ENCODE results near the gene TMA7.

TMA7 gene

DNA sequence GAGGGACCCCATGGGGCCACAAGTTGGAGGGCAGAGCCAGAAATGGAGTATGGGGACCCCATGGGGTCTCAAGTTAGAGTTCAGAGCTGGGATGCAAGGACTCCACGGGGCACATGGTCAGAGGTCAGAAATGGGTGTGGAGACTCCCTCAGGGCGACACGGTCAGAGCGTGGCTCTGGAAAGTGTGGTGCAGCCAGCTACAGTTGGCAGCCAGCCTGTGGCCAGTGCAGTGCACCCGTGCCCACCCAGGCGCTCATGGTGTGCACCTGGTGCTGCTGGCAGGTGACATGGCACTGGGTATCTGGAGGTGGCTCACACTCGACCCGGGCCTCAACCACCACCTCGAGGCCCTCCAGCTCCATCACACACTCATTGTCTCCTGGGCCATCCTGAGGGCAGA lies 21.4 kb upstream of the TMA7 start:
- Histone ChIP-seq H3K9me3 (ENCODE audit: control insufficient read depth, insufficient read depth, low read depth, low read length) (no peaks in the 10 kb centered on the region), H3K36me3 (ENCODE audit: control insufficient read depth in 2 of 2, insufficient read depth in 1 of 2, low read length in 2 of 2) (peaks cover 0 to 18% of the 10 kb centered on the region in 2 experiments; a peak in 1 of 3 replicates), H3K4me1 (ENCODE audit: control insufficient read depth, insufficient read depth, low read length) (no peaks in the 10 kb centered on the region), H3K27ac (ENCODE audit: extremely low read depth, low read depth, low read length) (no peak overlapping the region), H3K4me3 (ENCODE audit: low read depth, low read length) (no peak overlapping the region)
- ChIA-PET POLR2A (interaction anchor here (0.6 kb wide), 1 partner anchor 175 kb away, joined by 3 read pairs; no protein-coding TSS in a partner anchor), CTCF (interaction anchor here (0.5 to 1.9 kb wide), 5 partner anchors 10 to 196 kb away, joined by 3 to 10 read pairs (median 4); no protein-coding TSS in a partner anchor)
- TF ChIP-seq KLF1 (tag by site-specific recombination; IDR thresholded peaks at IDR 0.05) (no peak), ZNF48 (tag by site-specific recombination; IDR thresholded peaks at IDR 0.05) (no peak), ZNF174 (tag by site-specific recombination; IDR thresholded peaks at IDR 0.05) (no peak), ZNF837 (tag by site-specific recombination; IDR thresholded peaks at IDR 0.05) (no peak), ZNF677 (tag by site-specific recombination; IDR thresholded peaks at IDR 0.05) (no peak), ZEB2 (tag by site-specific recombination; IDR thresholded peaks at IDR 0.05) (no peak), ZBTB11 (tag by site-specific recombination; conservative IDR thresholded peaks at IDR 0.05; ENCODE audit: low read depth) (no peak), ZNF544 (tag by site-specific recombination; IDR thresholded peaks at IDR 0.05) (no peak), ZNF184 (tag by site-specific recombination; IDR thresholded peaks at IDR 0.05) (no peak), ZNF768 (tag by site-specific recombination; IDR thresholded peaks at IDR 0.05) (no peak), ZNF366 (tag by site-specific recombination; conservative IDR thresholded peaks at IDR 0.05) (no peak), ZFP37 (tag by site-specific recombination; IDR thresholded peaks at IDR 0.05) (no peak), ZNF239 (tag by site-specific recombination; IDR thresholded peaks at IDR 0.05) (no peak), ZBTB8A (tag by site-specific recombination; IDR thresholded peaks at IDR 0.05) (no peak), ZNF169 (tag by site-specific recombination; IDR thresholded peaks at IDR 0.05) (no peak), ZFP69B (tag by site-specific recombination; IDR thresholded peaks at IDR 0.05) (no peak)
- TF ChIP-seq, protein P1, sequence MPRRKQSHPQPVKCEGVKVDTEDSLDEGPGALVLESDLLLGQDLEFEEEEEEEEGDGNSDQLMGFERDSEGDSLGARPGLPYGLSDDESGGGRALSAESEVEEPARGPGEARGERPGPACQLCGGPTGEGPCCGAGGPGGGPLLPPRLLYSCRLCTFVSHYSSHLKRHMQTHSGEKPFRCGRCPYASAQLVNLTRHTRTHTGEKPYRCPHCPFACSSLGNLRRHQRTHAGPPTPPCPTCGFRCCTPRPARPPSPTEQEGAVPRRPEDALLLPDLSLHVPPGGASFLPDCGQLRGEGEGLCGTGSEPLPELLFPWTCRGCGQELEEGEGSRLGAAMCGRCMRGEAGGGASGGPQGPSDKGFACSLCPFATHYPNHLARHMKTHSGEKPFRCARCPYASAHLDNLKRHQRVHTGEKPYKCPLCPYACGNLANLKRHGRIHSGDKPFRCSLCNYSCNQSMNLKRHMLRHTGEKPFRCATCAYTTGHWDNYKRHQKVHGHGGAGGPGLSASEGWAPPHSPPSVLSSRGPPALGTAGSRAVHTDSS (tag by site-specific recombination; IDR thresholded peaks at IDR 0.05): no peak

GRCh38 chr3:48419149-48419548 lies 20.9 kb upstream of the TMA7 start:
- Histone ChIP-seq H3K4me3 (ENCODE audit: low read depth, low read length) (no peak overlapping the region), H3K27ac (ENCODE audit: extremely low read depth, low read depth, low read length) (no peak overlapping the region), H3K4me1 (ENCODE audit: control insufficient read depth, insufficient read depth, low read length) (no peaks in the 10 kb centered on the region), H3K36me3 (ENCODE audit: control insufficient read depth in 2 of 2, insufficient read depth in 1 of 2, low read length in 2 of 2) (peaks cover 0 to 15% of the 10 kb centered on the region in 2 experiments; a peak in 1 of 3 replicates), H3K9me3 (ENCODE audit: control insufficient read depth, insufficient read depth, low read depth, low read length) (no peaks in the 10 kb centered on the region)
- CTCF ChIA-PET: interaction anchor here (0.5 to 1.9 kb wide), 3 partner anchors 10 to 145 kb away, joined by 4 to 10 read pairs (median 4); no protein-coding TSS in a partner anchor
- no peak for TF ChIP-seq MZF1 (tag by site-specific recombination; IDR thresholded peaks at IDR 0.05; ENCODE audit: borderline replicate concordance)
- no peak for TF ChIP-seq KLF10 (tag by site-specific recombination; IDR thresholded peaks at IDR 0.05)
- TF ChIP-seq PATZ1 (tag by site-specific recombination; IDR thresholded peaks at IDR 0.05): no peak
- TF ChIP-seq ZNF791 (tag by site-specific recombination; IDR thresholded peaks at IDR 0.05): no peak
- no peak for TF ChIP-seq ZNF473 (tag by site-specific recombination; IDR thresholded peaks at IDR 0.05)
- no peak for TF ChIP-seq ZNF624 (tag by site-specific recombination; IDR thresholded peaks at IDR 0.05)
- POLR2A ChIA-PET: interaction anchor here (0.6 kb wide), 1 partner anchor 176 kb away, joined by 3 read pairs; no protein-coding TSS in a partner anchor
